ENCODE data around the gene SWT1.
"Not testable (repeated sequence)": the region's sequence is repeated elsewhere in the genome, so short reads cannot be mapped to it uniquely, and the experiment has no call there.

The SWT1 gene

DNA sequence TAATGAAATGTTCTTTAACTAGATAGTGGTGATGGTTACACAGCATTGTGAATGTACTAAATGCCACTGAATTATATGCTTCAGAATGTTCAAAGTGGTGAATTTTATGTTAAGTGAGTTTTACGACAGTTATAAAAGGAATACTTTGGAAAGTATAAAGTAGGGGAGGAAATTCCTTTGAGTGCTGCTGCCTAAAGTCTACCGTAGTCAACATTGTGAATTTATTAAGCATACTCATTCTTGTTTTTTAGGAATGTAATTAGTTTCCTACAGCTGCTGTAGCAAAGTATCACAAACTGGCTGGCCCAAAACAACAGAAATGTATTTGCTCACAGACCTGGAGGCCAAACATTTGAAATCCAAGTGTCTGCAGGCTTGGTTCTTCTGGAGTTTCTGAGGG is 73.0 kb downstream of the SWT1 start:
- no peak overlapping the region for H3K27ac ChIP-seq (ENCODE audit: low read length)
- no peak overlapping the region for H3K4me3 ChIP-seq (ENCODE audit: low read depth in 1 of 2, low read length in 2 of 2)
- H3K9me3 ChIP-seq (ENCODE audit: control insufficient read depth in 1 of 2, low read length in 2 of 2) = no peaks in the 10 kb centered on the region
- no peaks in the 10 kb centered on the region for H3K36me3 ChIP-seq (ENCODE audit: control insufficient read depth in 1 of 2, insufficient read depth in 2 of 2, low read length in 2 of 2)
- peaks cover 0 to 3% of the 10 kb centered on the region in 2 donors for H3K4me1 ChIP-seq (ENCODE audit: control insufficient read depth in 1 of 2, insufficient read depth in 2 of 2, low read length in 2 of 2)
- H3K27me3 ChIP-seq (ENCODE audit: low read depth, low read length) = no peaks in the 10 kb centered on the region

- Histone ChIP-seq H3K36me3 (ENCODE audit: control insufficient read depth in 1 of 2, insufficient read depth in 2 of 2, low read length in 2 of 2) (no peaks in the 10 kb centered on the region), H3K27ac (ENCODE audit: low read length) (no peak overlapping the region), H3K27me3 (ENCODE audit: low read depth, low read length) (no peaks in the 10 kb centered on the region), H3K4me3 (ENCODE audit: low read depth in 1 of 2, low read length in 2 of 2) (no peak overlapping the region), H3K9me3 (ENCODE audit: control insufficient read depth in 1 of 2, low read length in 2 of 2) (no peaks in the 10 kb centered on the region), H3K4me1 (ENCODE audit: control insufficient read depth in 1 of 2, insufficient read depth in 2 of 2, low read length in 2 of 2) (peaks cover 0 to 3% of the 10 kb centered on the region in 2 donors)
These were observed 75.9 kb downstream of the SWT1 start for GRCh38 chr1:185232874-185233273.

GRCh38 chr1:185234183-185234582 is 77.2 kb downstream of the SWT1 start:
- not testable (repeated sequence) for H3K27ac ChIP-seq (ENCODE audit: low read length); H3K9me3 ChIP-seq (ENCODE audit: control insufficient read depth in 1 of 2, low read length in 2 of 2); H3K27me3 ChIP-seq (ENCODE audit: low read depth, low read length); H3K36me3 ChIP-seq (ENCODE audit: control insufficient read depth in 1 of 2, insufficient read depth in 2 of 2, low read length in 2 of 2); H3K4me3 ChIP-seq (ENCODE audit: low read depth in 1 of 2, low read length in 2 of 2); H3K4me1 ChIP-seq (ENCODE audit: control insufficient read depth in 1 of 2, insufficient read depth in 2 of 2, low read length in 2 of 2)

GRCh38 chr1:185237176-185237575 is 80.2 kb downstream of the SWT1 start:
- H3K4me1 ChIP-seq (ENCODE audit: control insufficient read depth in 1 of 2, insufficient read depth in 2 of 2, low read length in 2 of 2); H3K27me3 ChIP-seq (ENCODE audit: low read depth, low read length): not testable (repeated sequence)

GRCh38 chr1:185237661-185238060 is 80.7 kb downstream of the SWT1 start:
- no peaks in the 10 kb centered on the region for H3K4me1 ChIP-seq (ENCODE audit: control insufficient read depth in 1 of 2, insufficient read depth in 2 of 2, low read length in 2 of 2)
- no peaks in the 10 kb centered on the region for H3K36me3 ChIP-seq (ENCODE audit: control insufficient read depth in 1 of 2, insufficient read depth in 2 of 2, low read length in 2 of 2)
- no peak overlapping the region for H3K4me3 ChIP-seq (ENCODE audit: low read depth in 1 of 2, low read length in 2 of 2)
- H3K9me3 ChIP-seq (ENCODE audit: control insufficient read depth in 1 of 2, low read length in 2 of 2) = no peaks in the 10 kb centered on the region
- H3K27me3 ChIP-seq (ENCODE audit: low read depth, low read length) = no peaks in the 10 kb centered on the region
- H3K27ac ChIP-seq (ENCODE audit: low read length) = no peak overlapping the region

More at GRCh38 chr1:185237176-185237575, 80.2 kb downstream of the SWT1 start:
- H3K27ac ChIP-seq (ENCODE audit: low read length); H3K9me3 ChIP-seq (ENCODE audit: control insufficient read depth in 1 of 2, low read length in 2 of 2); H3K4me3 ChIP-seq (ENCODE audit: low read depth in 1 of 2, low read length in 2 of 2); H3K36me3 ChIP-seq (ENCODE audit: control insufficient read depth in 1 of 2, insufficient read depth in 2 of 2, low read length in 2 of 2): not testable (repeated sequence)

DNA sequence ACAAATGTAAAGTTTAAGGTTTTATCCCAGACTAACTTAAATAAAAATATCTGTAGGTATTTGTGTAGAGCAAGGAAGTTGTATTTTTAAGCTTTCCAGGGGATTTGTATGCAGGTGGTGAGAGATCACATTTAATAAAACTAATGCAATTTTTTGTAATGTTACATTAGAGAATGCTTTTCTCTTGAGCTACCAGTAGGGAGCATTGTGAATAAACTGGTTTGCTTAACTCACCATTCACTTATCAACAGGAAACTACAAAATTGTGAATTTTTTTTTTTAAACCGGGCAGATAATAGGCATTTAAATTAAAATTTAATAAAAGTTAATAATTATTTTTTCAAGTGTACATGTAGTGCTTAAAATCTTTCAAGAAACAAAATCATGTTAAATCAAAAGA is 81.5 kb downstream of the SWT1 start:
- Histone ChIP-seq H3K36me3 (ENCODE audit: control insufficient read depth in 1 of 2, insufficient read depth in 2 of 2, low read length in 2 of 2) (no peaks in the 10 kb centered on the region), H3K4me1 (ENCODE audit: control insufficient read depth in 1 of 2, insufficient read depth in 2 of 2, low read length in 2 of 2) (no peaks in the 10 kb centered on the region), H3K4me3 (ENCODE audit: low read depth in 1 of 2, low read length in 2 of 2) (no peak overlapping the region), H3K27me3 (ENCODE audit: low read depth, low read length) (no peaks in the 10 kb centered on the region), H3K9me3 (ENCODE audit: control insufficient read depth in 1 of 2, low read length in 2 of 2) (no peaks in the 10 kb centered on the region), H3K27ac (ENCODE audit: low read length) (no peak overlapping the region)

- Histone ChIP-seq H3K4me1 (ENCODE audit: control insufficient read depth in 1 of 2, insufficient read depth in 2 of 2, low read length in 2 of 2) (no peaks in the 10 kb centered on the region), H3K36me3 (ENCODE audit: control insufficient read depth in 1 of 2, insufficient read depth in 2 of 2, low read length in 2 of 2) (no peaks in the 10 kb centered on the region), H3K27ac (ENCODE audit: low read length) (no peak overlapping the region), H3K27me3 (ENCODE audit: low read depth, low read length) (no peaks in the 10 kb centered on the region), H3K9me3 (ENCODE audit: control insufficient read depth in 1 of 2, low read length in 2 of 2) (no peaks in the 10 kb centered on the region), H3K4me3 (ENCODE audit: low read depth in 1 of 2, low read length in 2 of 2) (no peak overlapping the region)
These were observed 82.9 kb downstream of the SWT1 start for GRCh38 chr1:185239861-185240260.

DNA sequence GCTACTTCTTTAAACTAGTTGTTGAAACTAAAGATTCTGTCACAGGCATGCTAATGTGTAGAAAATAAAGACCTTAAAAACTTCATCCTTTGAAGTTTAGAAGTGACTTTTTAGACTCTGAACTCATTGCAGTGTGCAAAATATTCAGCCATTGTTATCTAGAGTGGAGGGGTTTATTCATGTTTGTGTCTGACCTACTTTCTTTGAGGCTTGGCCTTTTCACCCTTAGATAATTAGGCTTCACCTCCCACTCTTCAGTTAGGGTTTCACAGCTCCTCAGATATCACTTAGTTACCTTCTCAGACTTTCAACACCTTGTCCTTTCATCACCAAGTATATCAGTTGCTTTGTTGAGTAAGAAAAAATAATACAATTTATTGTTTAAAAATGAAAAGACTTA is 84.2 kb downstream of the SWT1 start:
- Histone ChIP-seq H3K4me3 (ENCODE audit: low read depth in 1 of 2, low read length in 2 of 2) (no peak overlapping the region), H3K27me3 (ENCODE audit: low read depth, low read length) (no peaks in the 10 kb centered on the region), H3K4me1 (ENCODE audit: control insufficient read depth in 1 of 2, insufficient read depth in 2 of 2, low read length in 2 of 2) (no peaks in the 10 kb centered on the region), H3K27ac (ENCODE audit: low read length) (no peak overlapping the region), H3K36me3 (ENCODE audit: control insufficient read depth in 1 of 2, insufficient read depth in 2 of 2, low read length in 2 of 2) (no peaks in the 10 kb centered on the region), H3K9me3 (ENCODE audit: control insufficient read depth in 1 of 2, low read length in 2 of 2) (no peaks in the 10 kb centered on the region)

GRCh38 chr1:185244015-185244747 is 87.2 kb downstream of the SWT1 start:
- Histone ChIP-seq H3K4me3 (ENCODE audit: low read depth in 1 of 2, low read length in 2 of 2) (no peak overlapping the region), H3K36me3 (ENCODE audit: control insufficient read depth in 1 of 2, insufficient read depth in 2 of 2, low read length in 2 of 2) (no peaks in the 10 kb centered on the region), H3K27ac (ENCODE audit: low read length) (no peak overlapping the region), H3K9me3 (ENCODE audit: control insufficient read depth in 1 of 2, low read length in 2 of 2) (no peaks in the 10 kb centered on the region), H3K4me1 (ENCODE audit: control insufficient read depth in 1 of 2, insufficient read depth in 2 of 2, low read length in 2 of 2) (no peaks in the 10 kb centered on the region), H3K27me3 (ENCODE audit: low read depth, low read length) (no peaks in the 10 kb centered on the region)

- no peak overlapping the region for H3K4me3 ChIP-seq (ENCODE audit: low read depth in 1 of 2, low read length in 2 of 2)
- no peaks in the 10 kb centered on the region for H3K9me3 ChIP-seq (ENCODE audit: control insufficient read depth in 1 of 2, low read length in 2 of 2)
- no peaks in the 10 kb centered on the region for H3K27me3 ChIP-seq (ENCODE audit: low read depth, low read length)
- H3K27ac ChIP-seq (ENCODE audit: low read length) = no peak overlapping the region
- no peaks in the 10 kb centered on the region for H3K36me3 ChIP-seq (ENCODE audit: control insufficient read depth in 1 of 2, insufficient read depth in 2 of 2, low read length in 2 of 2)
- H3K4me1 ChIP-seq (ENCODE audit: control insufficient read depth in 1 of 2, insufficient read depth in 2 of 2, low read length in 2 of 2) = no peaks in the 10 kb centered on the region
These were observed 88.5 kb downstream of the SWT1 start for GRCh38 chr1:185245466-185245865.

DNA sequence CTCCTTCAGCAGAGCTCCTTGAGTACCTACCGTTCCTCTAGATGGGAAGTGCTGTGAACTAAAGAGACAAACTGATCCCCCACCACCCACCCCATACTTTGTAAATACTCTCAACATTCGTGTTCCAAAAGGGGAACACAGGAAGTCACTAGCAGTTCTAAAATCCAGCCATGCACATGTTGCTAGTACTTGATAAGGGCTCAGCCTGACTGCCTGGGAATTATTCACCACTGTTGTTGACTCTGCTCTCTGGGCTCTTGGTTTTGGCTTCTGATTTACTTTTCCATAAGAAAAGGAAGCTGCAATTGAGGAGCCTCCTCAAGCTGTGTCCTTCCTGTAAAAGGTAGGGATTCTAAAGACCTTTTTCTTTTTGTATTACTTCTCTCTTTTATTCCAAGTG is 92.6 kb downstream of the SWT1 start:
- Histone ChIP-seq H3K4me1 (ENCODE audit: control insufficient read depth in 1 of 2, insufficient read depth in 2 of 2, low read length in 2 of 2) (no peaks in the 10 kb centered on the region), H3K27ac (ENCODE audit: low read length) (no peak overlapping the region), H3K27me3 (ENCODE audit: low read depth, low read length) (no peaks in the 10 kb centered on the region), H3K36me3 (ENCODE audit: control insufficient read depth in 1 of 2, insufficient read depth in 2 of 2, low read length in 2 of 2) (no peaks in the 10 kb centered on the region), H3K9me3 (ENCODE audit: control insufficient read depth in 1 of 2, low read length in 2 of 2) (no peaks in the 10 kb centered on the region), H3K4me3 (ENCODE audit: low read depth in 1 of 2, low read length in 2 of 2) (no peak overlapping the region)

- Histone ChIP-seq H3K9me3 (ENCODE audit: control insufficient read depth in 1 of 2, low read length in 2 of 2) (no peaks in the 10 kb centered on the region), H3K4me1 (ENCODE audit: control insufficient read depth in 1 of 2, insufficient read depth in 2 of 2, low read length in 2 of 2) (no peaks in the 10 kb centered on the region), H3K4me3 (ENCODE audit: low read depth in 1 of 2, low read length in 2 of 2) (no peak overlapping the region), H3K27ac (ENCODE audit: low read length) (no peak overlapping the region), H3K36me3 (ENCODE audit: control insufficient read depth in 1 of 2, insufficient read depth in 2 of 2, low read length in 2 of 2) (no peaks in the 10 kb centered on the region), H3K27me3 (ENCODE audit: low read depth, low read length) (no peaks in the 10 kb centered on the region)
These were observed 93.1 kb downstream of the SWT1 start for GRCh38 chr1:185250063-185250462.

Measured in muscle layer of duodenum (tissue), 2 donors.